OCI-M2 (cell line): Measurements from ENCODE around the gene SREK1.

Experiments used
- DNase-seq: peaks from one replicate; lab custom pipeline; 2025; ENCODE audit not compliant: unreplicated experiment; lab: John Stamatoyannopoulos, UW

The SREK1 gene

DNA sequence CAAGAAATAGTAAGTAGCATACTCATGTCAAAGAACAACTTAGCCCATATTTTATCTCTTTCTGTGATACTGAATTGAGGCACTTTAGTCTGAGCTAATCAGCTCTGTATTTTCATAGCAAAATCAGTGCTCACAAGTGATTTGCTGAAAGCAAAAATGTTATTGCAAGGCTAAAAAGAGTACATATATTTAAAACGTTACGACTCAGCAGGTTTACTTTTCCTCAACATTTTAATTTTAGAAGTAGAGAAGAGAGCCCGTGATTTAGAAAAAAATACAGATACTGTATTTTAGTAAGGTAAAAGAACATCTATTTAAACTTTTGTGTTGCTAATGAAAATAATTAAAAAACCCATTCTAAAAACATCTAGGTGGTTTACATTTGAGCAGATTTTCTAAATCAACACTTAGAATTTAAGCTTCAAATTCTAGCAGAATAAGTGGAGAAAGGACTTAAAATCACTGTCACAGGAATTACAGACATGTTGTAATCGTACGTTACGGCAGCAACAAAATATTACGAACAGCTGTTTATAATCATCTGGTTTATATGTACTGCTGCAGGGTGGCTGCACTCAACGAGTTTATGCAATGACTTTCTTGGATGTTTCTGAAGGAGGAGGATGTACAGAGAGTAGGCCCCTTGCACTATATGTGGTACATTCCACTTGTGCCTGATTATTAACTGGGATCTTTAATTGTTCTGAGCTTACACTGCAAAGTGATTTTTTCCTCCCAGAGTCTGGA is 20.1 kb downstream of the SREK1 start:
- DNase-seq: no peak

DNA sequence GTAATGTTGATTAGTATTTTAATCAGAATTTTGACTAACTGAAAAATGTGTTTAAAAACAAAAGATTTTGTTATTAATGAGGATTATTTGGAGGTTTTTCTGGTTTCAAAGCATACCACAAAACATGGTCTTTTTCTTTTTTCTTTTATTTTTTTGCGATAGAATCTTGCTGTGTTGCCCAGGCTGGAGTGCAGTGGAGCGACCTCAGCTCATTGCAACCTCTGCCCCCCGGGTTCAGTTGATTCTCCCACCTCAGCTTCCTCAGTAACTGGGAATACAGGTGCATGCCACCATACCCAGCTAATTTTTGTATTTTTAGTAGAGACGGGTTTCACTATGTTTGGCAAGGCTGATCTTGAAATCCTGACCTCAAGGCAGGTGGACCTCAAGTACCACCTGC is 24.1 kb downstream of the SREK1 start:
- no peak for DNase-seq

DNA sequence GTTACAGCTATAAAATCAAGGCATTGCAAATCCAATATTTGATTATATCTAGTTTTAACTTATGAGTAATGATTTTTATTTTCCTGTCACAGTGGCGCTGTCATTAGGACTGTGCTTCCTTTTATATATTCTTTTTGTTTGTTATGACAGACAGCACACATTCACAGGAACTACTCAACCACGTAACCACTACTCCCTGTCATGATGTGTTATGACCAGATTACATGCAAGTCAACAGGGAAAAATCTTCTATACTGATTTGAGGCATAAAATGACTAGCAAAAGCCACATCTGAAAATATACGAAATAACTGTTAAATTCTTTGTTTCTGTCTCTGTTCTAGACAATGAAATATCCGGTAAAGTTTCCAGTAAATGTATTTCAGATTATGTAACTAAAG is 25.4 kb downstream of the SREK1 start:
- no peak for DNase-seq

DNA sequence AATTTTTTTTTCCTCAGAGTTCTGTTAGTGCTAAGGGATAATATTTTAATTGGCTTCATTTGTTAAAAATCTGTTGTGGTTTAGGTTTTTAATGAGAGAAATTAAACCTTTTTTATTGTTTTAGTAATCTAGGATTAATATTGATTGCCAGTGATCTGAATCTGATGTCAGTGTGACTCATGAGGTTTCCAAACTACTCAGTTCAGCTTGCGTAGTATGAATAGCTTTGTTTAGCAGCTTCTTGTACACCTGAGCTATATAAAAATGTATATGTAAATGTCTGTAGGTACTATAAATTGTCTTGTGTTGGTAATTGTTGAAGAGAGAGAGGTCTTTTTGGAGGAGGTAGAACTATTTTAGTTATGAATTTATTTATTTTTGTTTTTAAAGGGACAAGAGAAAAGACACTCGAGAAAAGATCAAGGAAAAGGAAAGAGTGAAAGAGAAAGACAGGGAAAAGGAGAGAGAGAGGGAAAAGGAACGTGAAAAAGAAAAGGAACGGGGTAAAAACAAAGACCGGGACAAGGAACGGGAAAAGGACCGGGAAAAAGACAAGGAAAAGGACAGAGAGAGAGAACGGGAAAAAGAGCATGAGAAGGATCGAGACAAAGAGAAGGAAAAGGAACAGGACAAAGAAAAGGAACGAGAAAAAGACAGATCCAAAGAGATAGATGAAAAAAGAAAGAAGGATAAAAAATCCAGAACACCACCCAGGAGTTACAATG is 26.3 kb downstream of the SREK1 start:
- DNase-seq: no peak

DNA sequence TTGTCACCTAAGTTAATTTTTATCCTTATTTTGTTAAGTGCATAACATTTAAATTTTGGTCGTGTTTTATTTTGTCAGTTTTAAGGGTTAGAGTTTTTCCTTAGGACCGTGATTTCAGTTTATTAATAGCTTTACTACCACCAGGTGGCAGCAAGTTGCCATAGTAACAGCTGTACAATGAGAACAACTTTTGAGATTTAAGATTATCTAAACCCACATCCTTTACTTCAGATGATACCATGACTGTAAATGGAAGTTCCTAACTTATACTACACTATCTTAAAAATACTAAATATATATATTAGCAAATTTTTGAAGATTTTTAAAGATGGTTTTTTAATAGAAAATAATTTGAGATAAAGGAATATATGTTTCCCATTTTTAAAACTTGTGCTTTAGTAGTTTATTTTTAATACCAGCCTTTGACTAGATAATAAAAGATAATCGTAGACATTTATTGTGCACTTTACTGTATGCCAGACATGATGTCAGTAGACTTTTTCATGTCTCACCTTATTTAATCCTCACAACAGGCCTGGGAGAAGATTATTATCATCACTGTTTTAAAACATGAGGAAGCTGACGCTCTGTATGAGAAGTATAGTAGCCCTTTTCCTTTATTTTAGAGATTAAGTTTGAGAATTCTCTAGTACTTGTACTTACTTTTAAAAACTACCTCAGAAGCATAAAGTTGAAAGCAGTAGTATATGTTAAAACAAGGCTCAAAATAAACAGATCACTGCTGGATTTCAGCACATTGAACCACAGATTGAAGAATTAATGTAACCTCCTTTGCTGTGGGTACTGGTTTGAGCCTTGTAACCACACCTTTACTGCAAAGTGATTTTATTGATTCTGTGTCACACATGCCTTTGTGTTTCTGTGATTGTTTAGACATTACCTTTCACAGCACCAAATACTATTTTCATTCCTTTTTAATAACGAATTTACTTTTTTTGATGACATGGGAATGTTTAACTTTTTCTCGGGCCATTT is 27.5 kb downstream of the SREK1 start:
- DNase-seq: no peak

DNA sequence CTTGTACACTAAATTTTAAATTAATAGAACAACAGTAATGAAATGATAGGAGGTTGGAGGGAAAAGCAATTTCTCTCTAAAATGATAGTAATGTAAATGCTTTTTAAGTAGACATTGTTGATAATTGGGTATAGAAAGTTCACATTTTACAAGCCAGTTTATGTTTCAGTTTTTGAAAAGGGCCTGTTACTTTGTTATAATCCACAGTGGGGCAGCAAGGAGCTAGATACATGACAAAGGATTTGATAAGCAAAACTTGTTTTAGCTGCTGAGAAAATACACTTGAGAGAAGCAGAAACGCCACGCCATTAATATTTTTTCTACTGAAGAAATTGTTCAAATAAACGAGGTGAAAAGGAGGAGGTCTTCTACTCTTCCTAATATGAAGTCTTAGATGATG is 30.2 kb downstream of the SREK1 start:
- DNase-seq: no peak

DNA sequence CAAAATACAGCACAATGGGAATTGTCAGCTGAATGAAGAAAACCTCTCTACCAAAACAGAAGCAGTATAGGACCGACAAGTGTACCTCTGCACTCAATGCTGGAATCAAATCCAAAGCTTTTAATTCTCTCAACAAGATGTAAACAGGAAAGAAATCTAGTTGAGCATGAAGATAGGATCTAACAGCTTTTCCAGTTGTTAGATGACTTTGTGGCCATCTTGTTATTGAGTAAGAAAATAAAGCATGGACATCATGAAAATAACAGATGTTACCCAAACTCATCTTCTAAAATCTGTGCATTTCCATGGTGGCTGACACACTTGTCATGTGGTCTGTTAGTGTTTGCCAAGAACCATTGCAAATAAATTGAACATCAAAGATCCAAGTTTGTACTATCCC is 34.7 kb downstream of the SREK1 start:
- no peak for DNase-seq

DNA sequence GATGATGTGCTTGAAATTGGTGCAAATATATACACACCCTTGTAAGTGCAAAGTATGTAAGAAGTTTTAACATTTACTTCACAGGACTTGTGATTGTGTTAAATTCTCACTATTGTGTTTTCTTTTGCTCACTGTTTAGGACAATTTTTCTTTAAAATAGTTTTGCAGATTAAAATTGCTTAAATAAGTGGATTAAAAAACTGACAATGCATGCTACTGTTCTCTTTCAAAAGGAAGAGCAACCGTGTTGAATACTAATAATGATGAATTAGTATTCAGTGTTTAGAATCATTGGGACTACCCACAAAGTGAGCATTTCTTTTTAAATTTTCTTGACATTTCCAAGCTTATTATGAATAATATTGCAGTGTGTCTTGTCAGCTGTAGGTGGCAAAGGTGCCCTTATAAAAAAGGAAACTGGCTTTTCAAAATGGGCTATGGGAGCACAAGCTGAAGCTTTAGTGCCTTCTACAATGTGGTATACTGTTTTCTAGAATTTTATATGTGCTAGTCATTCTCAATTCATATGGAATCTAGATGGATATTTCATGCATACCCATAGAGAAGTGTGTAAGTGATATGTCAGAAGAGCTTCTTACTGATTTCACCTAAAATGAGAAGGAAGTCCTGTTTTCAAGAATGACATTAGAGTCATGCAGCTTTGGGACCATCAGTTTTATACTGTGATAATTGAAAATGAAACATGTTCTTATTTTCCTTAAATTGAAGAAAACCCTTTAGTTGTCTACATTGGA is 35.4 kb downstream of the SREK1 start:
- no peak for DNase-seq

DNA sequence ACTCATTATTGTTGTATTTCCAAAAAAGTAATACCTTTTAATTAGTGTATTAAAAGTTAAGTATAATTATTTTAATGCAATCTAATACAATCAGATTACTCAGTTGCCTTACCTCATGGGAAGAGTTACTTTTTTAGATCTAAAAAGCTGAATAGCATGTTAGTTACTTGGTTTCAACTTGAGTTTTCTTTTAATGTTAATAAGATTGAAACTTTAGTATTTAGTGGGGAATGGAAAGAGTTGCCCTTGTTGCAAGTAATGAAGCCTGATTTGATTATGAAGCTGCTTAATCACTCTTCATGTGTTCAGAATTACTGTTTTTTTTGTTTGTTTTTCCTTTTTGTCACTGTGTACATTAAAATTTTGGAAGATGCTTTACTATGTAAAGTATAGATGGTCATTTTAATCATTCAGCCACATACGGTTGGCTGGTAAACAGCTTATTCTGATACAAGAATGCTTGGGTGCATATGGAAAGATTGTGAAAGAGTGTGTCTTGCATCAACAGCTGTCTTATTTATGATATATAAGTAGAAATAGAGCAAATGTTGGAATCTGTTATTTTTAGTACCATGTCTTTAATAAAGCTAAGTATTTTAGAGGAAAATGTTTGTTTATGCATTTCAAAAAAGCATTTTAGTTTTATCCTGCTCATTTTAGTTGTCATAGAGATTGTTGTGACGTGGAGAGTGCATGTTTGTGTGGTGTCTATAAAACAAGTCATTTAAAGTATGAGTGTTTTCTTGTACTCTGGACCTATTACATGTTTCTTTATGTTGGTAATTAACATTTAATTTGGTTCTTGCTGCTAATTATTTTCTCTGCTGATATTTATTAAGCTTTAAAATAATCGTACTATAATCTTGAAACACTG is 36.4 kb downstream of the SREK1 start:
- no peak for DNase-seq

DNA sequence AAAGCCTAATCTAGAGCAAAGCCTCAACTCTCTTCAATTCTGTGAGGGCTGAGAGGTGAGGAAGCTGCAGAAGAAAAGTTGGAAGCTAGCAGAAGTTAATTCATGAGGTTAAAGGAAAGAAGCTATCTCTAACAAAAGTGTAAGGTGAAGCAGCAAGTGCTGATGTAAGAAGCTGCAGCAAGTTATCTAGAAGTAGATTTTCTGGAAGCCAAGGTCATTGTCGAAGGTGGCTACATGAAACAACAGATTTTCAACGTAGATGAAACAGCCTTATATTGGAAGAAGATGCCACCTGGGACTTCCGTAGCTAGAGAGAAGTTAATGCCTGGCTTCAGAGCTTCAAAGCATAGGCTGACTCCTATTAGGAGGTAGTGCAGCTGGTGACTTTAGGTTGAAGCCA is 42.0 kb downstream of the SREK1 start:
- DNase-seq: no peak

DNA sequence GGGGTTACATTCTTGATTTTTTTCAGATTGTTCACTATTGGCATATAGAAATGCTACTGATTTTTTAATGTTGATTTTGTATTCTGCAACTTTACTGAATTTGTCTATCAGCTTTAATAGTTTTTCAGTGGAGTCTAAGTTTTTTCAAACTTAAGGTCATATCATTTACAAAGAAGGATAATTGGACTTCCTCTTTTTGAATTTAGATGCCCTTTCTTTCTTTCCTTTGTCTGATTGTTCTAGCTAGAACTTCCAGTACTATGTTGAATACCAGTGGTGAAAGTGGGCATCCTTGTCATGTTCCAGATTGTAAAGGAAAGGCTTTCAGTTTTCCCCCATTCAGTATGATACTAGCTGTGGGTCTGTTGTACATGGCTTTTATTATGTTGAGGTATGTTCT is 49.3 kb downstream of the SREK1 start:
- DNase-seq: no peak

DNA sequence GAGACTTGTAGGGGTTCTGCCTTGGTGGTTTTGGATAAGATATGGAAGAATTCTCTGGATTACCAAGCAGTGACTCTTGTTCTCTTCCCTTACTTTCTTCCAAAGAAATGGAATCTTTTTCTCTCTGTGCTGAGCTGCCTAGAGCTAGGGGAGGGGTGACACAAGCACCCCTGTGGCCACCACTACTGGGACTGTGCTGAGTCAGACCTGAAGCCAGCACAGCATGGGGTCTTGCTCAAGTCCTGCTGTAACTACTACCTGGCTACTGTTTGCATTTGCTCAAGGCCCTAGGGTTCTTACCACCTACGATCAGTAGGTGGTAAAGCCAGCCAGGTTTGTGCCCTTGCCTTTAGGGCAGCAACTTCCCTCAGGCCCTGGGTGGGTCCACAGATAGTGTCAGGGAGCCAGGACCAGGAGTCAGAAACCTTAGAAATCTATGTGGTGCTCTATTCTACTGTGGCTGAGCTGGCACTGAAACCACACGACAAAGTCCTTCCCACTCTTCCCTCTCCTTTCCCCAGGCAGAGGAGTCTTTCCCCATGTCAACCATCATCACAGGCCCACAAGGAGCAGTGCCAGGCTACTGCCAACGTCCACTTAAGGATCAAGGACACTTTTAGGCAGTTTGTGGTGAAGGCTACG is 53.8 kb downstream of the SREK1 start:
- no peak for DNase-seq

DNA sequence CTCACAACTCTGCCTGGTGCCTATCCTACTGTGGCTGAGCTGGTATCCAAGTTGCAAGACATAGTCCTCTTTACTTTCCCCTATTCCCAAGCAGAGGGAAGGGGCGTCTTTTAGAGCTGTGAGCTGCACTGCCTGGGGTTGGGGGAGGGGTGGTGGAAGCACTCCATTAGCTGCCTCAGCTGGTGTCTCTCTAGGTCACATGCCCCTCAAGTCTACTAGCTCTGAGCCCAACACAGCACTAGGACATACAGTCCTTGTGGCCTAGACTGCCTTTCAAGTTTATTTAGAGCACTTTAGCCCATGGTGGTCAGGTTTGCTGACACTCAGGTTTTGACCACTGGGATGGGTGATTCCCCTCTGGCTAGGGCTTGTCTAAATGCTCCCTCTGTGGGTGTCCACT is 54.7 kb downstream of the SREK1 start:
- DNase-seq: no peak

DNA sequence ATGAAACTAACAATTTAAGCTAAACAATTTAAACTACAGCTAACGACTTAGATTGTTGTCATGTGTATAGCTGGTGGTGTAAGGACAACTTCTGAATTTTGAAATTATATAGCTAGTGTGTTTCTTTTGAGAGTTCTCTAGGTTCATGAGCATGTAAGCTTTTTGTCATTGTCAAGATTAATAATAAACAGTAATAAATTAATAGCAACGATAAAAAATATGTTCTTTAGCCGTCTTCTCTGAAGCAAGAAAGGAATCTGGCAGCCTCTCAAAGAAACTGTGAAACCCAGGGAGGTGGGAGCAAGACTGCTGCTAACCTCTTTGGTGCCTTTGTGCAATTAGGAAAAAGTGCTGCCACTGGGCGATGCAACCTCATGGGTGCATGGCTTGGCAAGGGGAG is 59.4 kb downstream of the SREK1 start:
- DNase-seq: no peak

DNA sequence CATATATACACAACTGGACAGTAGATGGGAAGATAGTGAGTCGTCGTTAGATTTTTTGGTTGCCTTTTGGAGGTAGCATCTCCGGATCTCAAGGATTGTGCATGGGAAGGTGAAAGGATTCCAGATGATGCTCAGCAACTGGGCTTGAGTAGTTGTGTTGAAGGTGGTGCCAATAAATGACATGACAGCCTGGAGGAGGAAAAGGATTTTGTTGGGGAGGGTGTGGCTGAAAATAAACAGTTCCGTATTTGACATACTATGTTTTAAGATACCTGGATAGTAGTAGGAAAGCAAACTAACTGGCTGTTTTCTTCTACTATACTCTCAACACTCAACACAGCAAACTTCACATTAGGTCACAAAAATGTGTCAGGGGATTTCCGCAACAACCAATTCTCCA is 62.4 kb downstream of the SREK1 start:
- DNase-seq: no peak

DNA sequence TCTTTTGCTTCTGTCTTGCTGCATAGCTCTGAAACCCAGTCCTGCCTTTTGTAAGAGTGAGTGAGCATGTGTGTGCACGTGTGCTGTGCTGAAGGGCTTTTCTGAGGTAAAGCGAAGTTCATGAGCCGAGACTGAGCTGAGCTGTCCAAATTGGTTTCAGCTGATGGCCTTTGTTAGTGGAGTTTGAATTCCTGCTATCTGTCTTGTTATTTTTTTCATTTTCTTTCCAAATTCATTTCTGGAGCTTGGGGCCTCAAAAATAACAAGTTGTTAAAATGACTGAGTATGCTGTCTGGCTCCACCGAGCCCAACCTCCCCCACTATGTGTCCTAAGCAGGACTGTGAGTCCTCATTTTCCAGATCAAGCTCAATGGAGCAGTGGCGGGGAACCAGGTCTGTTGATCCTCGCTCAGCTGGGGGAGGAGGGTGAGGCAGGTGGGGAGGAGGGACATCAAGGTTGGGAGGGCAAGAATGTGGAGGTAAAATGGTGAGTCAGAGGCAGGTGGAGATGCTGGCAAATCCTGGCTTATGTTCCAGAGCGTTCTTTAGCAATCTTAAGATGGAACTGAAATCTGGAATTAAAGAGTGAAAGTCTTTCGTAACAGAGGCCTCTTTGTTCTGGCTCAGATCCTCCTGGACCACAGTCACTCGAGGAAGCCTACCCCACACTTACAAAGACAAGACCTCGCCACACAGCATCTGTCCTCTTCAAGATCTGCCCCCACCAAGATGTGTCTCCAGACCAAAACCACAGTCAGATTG is 63.9 kb downstream of the SREK1 start:
- no peak for DNase-seq

DNA sequence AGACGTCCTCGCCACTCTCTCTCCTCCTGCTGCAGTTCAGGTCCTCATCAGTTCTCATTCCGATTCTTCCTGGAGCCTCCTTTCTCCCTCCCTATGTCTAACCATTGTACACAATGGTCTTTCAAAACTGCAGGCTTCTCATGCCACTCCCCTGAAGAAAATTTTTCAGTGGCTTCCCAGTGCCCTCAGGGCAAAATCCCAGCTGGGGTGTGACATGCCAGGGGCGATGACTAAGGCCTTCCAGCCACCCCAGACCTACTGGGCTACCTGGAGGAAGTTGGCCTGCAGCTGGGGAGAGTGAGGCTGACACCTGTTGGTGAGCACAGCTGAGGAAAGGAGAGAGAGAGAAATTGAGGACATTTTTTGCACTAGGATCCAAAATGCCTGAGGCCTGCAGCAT is 65.2 kb downstream of the SREK1 start:
- no peak for DNase-seq

DNA sequence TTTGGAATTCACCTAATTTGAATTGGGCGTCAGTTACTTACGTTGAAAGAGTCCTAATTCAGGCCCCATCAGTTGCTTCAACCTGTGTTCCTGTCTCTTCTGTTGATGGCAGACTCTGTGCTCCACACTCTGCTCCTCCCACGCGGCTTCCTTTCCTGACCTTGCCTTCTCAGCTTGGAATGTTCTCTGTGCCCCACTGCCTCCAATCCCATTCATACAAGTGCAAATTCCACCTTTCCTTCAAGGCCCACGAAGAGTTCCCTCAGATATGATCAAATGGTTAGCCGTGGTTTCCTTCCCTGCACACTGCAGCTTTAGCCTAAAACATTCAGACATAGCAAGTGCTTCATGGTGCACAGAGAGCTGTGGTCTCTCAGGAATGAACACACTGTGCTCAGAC is 65.7 kb downstream of the SREK1 start:
- DNase-seq: no peak

DNA sequence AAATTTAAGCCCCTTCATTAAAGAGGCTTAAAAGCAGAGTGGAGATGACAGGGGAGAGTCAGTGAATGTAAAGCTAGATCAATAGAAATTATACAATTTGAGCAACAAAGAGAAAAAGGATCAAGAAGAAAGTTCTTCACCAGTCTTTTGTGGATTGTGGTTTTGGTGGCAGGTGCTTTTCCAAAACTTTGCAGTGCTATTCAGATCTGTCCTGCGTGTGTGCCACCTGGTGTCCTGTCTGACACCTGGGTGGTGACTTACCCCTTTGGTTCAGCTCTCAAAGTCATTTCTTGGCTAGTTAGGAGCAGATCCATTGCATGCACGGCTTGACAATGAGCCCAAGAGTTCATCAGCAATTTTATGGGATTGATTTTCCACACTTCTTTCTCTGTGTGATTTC is 69.4 kb downstream of the SREK1 start:
- DNase-seq: no peak
